GM21786 (cell line): Measurements from ENCODE around the gene NPAT.
"Not testable (repeated sequence)": the region's sequence is repeated elsewhere in the genome, so short reads cannot be mapped to it uniquely, and the experiment has no call there.

ENCODE experiments used
- ATAC-seq: cut with Tn5 transposase; IDR thresholded peaks from one replicate; pipeline ENCODE4 v1.9.1; 2021; ENCODE audit not compliant: unreplicated experiment

The NPAT gene

GRCh38 chr11:108162878-108163277 lies 59.6 kb downstream of the NPAT start:
- not testable (repeated sequence) for ATAC-seq

- peak; percentile 99 for ATAC-seq
Measured at GRCh38 chr11:108160970-108161566, 61.4 kb downstream of the NPAT start.

- no peak for ATAC-seq
Measured at GRCh38 chr11:108154591-108154990, 67.8 kb downstream of the NPAT start.

GRCh38 chr11:108148556-108148955 lies 73.9 kb downstream of the NPAT start:
- ATAC-seq = no peak

GRCh38 chr11:108147150-108147549 lies 75.3 kb downstream of the NPAT start:
- no peak for ATAC-seq

- no peak for ATAC-seq
Measured at GRCh38 chr11:108144615-108145014, 77.8 kb downstream of the NPAT start.

GRCh38 chr11:108142304-108142703 lies 80.1 kb downstream of the NPAT start:
- no peak for ATAC-seq

GRCh38 chr11:108137212-108137611 lies 85.2 kb downstream of the NPAT start:
- no peak for ATAC-seq

- no peak for ATAC-seq
Measured at GRCh38 chr11:108135845-108136544, 86.4 kb downstream of the NPAT start.

- not testable (repeated sequence) for ATAC-seq
Measured at GRCh38 chr11:108132993-108133538, 89.4 kb downstream of the NPAT start.

GRCh38 chr11:108131993-108132392 lies 90.4 kb downstream of the NPAT start:
- ATAC-seq = no peak

GRCh38 chr11:108128772-108129171 lies 93.7 kb downstream of the NPAT start:
- ATAC-seq = no peak

- ATAC-seq = no peak
Measured at GRCh38 chr11:108125096-108125495, 97.3 kb downstream of the NPAT start.

- ATAC-seq = no peak
Measured at GRCh38 chr11:108122166-108122628, 100.2 kb downstream of the NPAT start.

GRCh38 chr11:108121274-108122155 lies 100.9 kb downstream of the NPAT start, which contains the start of gene ACAT1:
TSS of gene ACAT1 (plus strand) at chr11:108121567. CDS start at chr11:108121607, 40 bp downstream.
- ATAC-seq = peak; percentile 95

- ATAC-seq = not testable (repeated sequence)
Measured at GRCh38 chr11:108120936-108121273, 101.5 kb downstream of the NPAT start.

GRCh38 chr11:108117746-108118371 lies 104.6 kb downstream of the NPAT start:
- no peak for ATAC-seq

- ATAC-seq = no peak
Measured at GRCh38 chr11:108115500-108116140, 106.8 kb downstream of the NPAT start.

- ATAC-seq = no peak
Measured at GRCh38 chr11:108112057-108112456, 110.4 kb downstream of the NPAT start.

- no peak for ATAC-seq
Measured at GRCh38 chr11:108111126-108111525, 111.3 kb downstream of the NPAT start.
